OCI-LY1 (cell line): ENCODE measurements around the gene ZYG11B.
"Not testable (repeated sequence)": the region's sequence is repeated elsewhere in the genome, so short reads cannot be mapped to it uniquely, and the experiment has no call there.

Experiments used
- H2AFZ ChIP-seq: fragments of 200-600 bp; sonication (generic), shearing (Covaris generic); 2 replicates; pipeline ENCODE4 v1.6.0; 2014; ENCODE audit warnings: antibody characterized with exemption, mild to moderate bottlenecking, low read length
- H3F3A ChIP-seq: fragments of 200-600 bp; sonication (generic), shearing (Covaris generic); 2 replicates; pipeline ENCODE4 v1.6.0; 2014; ENCODE audit warnings: mild to moderate bottlenecking, antibody characterized with exemption, low read length, moderate library complexity; ENCODE audit not compliant: insufficient read depth
- H3K27ac ChIP-seq: fragments of 200-600 bp; sonication (generic); 2 replicates; pipeline ENCODE4 v1.5.1; 2014; ENCODE audit warnings: low read length, mixed run types, mild to moderate bottlenecking, low read depth; ENCODE audit not compliant: poor library complexity, severe bottlenecking
- H3K27me3 ChIP-seq: fragments of 200-600 bp; sonication (generic); 2 replicates; pipeline ENCODE4 v1.6.0; 2014; ENCODE audit warnings: antibody characterized with exemption, mild to moderate bottlenecking, low read length, moderate library complexity; ENCODE audit not compliant: insufficient read depth
- H3K36me3 ChIP-seq: fragments of 200-600 bp; sonication (generic); 2 replicates; pipeline ENCODE4 v1.6.1; 2014; ENCODE audit warnings: mild to moderate bottlenecking, antibody characterized with exemption, low read length, moderate library complexity, mixed read lengths; ENCODE audit not compliant: insufficient read depth
- H3K4me1 ChIP-seq: fragments of 200-600 bp; sonication (generic); 2 replicates; pipeline ENCODE4 v1.5.1; 2014; ENCODE audit warnings: mild to moderate bottlenecking, low read length, moderate library complexity; ENCODE audit not compliant: insufficient read depth, severe bottlenecking
- H3K4me2 ChIP-seq: fragments of 200-600 bp; sonication (generic), shearing (Covaris generic); 2 replicates; pipeline ENCODE4 v1.6.1; 2014; ENCODE audit warnings: low read length
- H3K4me3 ChIP-seq: fragments of 200-600 bp; sonication (generic); 2 replicates; pipeline ENCODE4 v1.5.1; 2014; ENCODE audit warnings: low read length, low read depth, mild to moderate bottlenecking, mixed read lengths; ENCODE audit not compliant: poor library complexity, severe bottlenecking
- H3K79me2 ChIP-seq: fragments of 200-600 bp; shearing (Covaris generic); 2 replicates; pipeline ENCODE4 v1.6.1; 2016; ENCODE audit warnings: mixed run types, low read length, mixed read lengths; ENCODE audit not compliant: insufficient read depth
- H3K9ac ChIP-seq: fragments of 200-600 bp; sonication (generic), shearing (Covaris generic); 2 replicates; pipeline ENCODE4 v1.6.1; 2014; ENCODE audit warnings: mild to moderate bottlenecking, low read length, mixed read lengths
- H3K9me2 ChIP-seq: fragments of 200-600 bp; sonication (generic), shearing (Covaris generic); 2 replicates; pipeline ENCODE4 v1.6.1; 2014; ENCODE audit warnings: low read depth, mild to moderate bottlenecking, low read length, mixed read lengths
- H3K9me3 ChIP-seq: fragments of 200-600 bp; shearing (Covaris generic); 2 replicates; pipeline ENCODE4 v1.6.1; 2014; ENCODE audit warnings: low read length, mixed read lengths
- H4K20me1 ChIP-seq: fragments of 200-600 bp; sonication (generic), shearing (Covaris generic); 2 replicates; pipeline ENCODE4 v1.6.0; 2016; ENCODE audit warnings: mild to moderate bottlenecking, low read length; ENCODE audit not compliant: insufficient read depth
- EZH2 ChIP-seq: fragments of 200-600 bp; sonication (generic), shearing (Covaris generic); IDR thresholded peaks from 2 replicates; pipeline ENCODE4 v1.8.0; 2017; ENCODE audit warnings: borderline replicate concordance, mixed run types, mild to moderate bottlenecking, antibody characterized with exemption, low read length, moderate library complexity, mixed read lengths
- TF ChIP-seq, protein P1 (sequence below): fragments of 200-600 bp; sonication (generic), shearing (Covaris generic); IDR thresholded peaks from 2 replicates; pipeline ENCODE4 v1.5.1; 2017; ENCODE audit warnings: mild to moderate bottlenecking, antibody characterized with exemption, low read length, moderate library complexity, mixed read lengths

ZYG11B gene

DNA sequence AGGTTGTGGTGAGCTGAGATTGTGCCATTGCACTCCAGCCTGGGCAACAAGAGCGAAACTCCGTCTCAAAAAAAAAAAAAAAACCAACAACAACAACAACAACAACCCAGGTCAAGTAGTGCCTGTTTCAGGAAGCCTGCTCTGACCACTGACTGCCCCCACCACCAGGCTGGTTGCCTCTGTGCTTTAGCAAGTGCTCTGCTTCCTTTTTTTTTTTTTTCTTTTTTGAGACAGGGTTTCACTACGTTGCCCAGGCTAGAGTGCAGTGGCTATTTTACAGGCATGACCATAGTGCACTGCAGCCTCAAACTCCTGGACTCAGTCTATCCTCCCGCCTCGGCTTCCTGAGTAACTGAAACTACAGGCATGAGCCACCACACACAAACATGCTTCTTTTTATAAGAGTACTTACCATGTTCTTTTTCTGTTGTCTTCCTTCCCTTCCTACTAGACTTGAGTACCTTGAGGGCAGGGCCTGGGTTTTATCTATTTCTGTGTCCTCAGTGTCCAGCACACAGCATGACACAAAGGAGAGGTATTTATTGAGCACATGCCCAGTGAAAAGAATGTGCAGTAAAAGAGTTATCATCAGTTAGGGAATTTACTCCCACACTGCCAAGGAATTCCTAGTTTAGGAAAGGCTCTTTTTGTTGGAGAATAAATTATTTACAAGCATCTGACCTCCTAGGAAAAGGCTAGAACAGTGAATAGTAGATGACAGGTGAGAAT, 18.2 kb upstream of the ZYG11B start:
- no peak overlapping the region for H3K4me2 ChIP-seq
- H3K27ac ChIP-seq = no peak overlapping the region
- no peaks in the 10 kb centered on the region for H3K9me3 ChIP-seq
- H3K4me3 ChIP-seq = no peak overlapping the region
- H3K36me3 ChIP-seq = no peaks in the 10 kb centered on the region
- TF ChIP-seq, protein P1, sequence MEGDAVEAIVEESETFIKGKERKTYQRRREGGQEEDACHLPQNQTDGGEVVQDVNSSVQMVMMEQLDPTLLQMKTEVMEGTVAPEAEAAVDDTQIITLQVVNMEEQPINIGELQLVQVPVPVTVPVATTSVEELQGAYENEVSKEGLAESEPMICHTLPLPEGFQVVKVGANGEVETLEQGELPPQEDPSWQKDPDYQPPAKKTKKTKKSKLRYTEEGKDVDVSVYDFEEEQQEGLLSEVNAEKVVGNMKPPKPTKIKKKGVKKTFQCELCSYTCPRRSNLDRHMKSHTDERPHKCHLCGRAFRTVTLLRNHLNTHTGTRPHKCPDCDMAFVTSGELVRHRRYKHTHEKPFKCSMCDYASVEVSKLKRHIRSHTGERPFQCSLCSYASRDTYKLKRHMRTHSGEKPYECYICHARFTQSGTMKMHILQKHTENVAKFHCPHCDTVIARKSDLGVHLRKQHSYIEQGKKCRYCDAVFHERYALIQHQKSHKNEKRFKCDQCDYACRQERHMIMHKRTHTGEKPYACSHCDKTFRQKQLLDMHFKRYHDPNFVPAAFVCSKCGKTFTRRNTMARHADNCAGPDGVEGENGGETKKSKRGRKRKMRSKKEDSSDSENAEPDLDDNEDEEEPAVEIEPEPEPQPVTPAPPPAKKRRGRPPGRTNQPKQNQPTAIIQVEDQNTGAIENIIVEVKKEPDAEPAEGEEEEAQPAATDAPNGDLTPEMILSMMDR = no peak
- no peak for TF ChIP-seq EZH2
- no peak overlapping the region for H3K9ac ChIP-seq
- peaks cover 6% of the 10 kb centered on the region for H3K4me1 ChIP-seq
- no peaks in the 10 kb centered on the region for H3K79me2 ChIP-seq
- no peaks in the 10 kb centered on the region for H3K27me3 ChIP-seq
- H4K20me1 ChIP-seq = no peaks in the 10 kb centered on the region
- no peaks in the 10 kb centered on the region for H3F3A ChIP-seq
- H2AFZ ChIP-seq = no peak overlapping the region
- H3K9me2 ChIP-seq = no peaks in the 10 kb centered on the region

DNA sequence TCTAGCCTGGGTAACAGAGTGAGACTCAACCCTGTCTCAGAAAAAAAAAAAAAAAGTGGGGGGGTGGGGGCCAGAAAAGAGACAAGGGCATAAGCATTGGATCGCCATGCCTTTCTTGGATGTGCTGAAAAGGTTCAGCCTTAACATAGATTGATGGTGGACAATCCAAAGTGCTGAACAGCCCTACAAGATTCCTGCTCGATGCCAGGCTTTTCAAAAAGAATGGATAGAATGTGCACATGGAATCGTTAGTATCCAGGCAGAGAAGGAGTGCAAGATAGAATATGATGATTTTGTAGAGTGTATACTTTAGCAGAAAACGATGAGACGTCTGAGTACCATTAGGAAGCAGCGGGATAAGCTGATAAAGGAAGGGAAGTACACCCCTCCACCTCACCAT, 17.2 kb upstream of the ZYG11B start:
- Histone ChIP-seq H2AFZ (no peak overlapping the region), H4K20me1 (no peaks in the 10 kb centered on the region), H3K9me3 (no peaks in the 10 kb centered on the region), H3F3A (no peaks in the 10 kb centered on the region), H3K9ac (no peak overlapping the region), H3K4me1 (no peaks in the 10 kb centered on the region), H3K79me2 (no peaks in the 10 kb centered on the region), H3K9me2 (no peaks in the 10 kb centered on the region), H3K27me3 (no peaks in the 10 kb centered on the region), H3K4me3 (no peak overlapping the region), H3K36me3 (no peaks in the 10 kb centered on the region), H3K4me2 (no peak overlapping the region), H3K27ac (no peak overlapping the region)
- no peak for TF ChIP-seq EZH2
- TF ChIP-seq, protein P1 = no peak

DNA sequence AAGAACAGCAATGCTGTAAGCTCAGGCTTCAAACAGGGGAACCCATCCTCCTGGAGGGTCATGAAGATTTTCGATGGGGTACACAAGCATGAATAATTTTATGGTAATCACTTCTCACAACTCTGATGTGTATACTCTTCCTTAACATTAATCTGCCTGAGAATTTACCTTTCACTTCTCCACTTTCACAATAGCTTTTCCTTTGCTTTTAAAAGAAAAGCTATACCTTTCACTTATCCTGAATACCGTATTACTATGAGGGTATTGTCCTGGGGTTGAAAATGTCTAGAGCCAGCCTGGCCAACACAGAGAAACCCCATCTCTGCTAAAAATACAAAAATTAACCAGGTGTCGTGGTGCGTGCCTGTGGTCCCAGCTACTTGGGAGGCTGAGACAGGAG, 12.7 kb upstream of the ZYG11B start:
- no peak overlapping the region for H3K4me2 ChIP-seq
- H2AFZ ChIP-seq = no peak overlapping the region
- no peak for TF ChIP-seq EZH2
- TF ChIP-seq, protein P1 = no peak
- no peak overlapping the region for H3K27ac ChIP-seq
- no peaks in the 10 kb centered on the region for H3K79me2 ChIP-seq
- no peaks in the 10 kb centered on the region for H3F3A ChIP-seq
- H3K9ac ChIP-seq = no peak overlapping the region
- no peaks in the 10 kb centered on the region for H3K4me1 ChIP-seq
- no peak overlapping the region for H3K4me3 ChIP-seq
- H4K20me1 ChIP-seq = no peaks in the 10 kb centered on the region
- H3K27me3 ChIP-seq = no peaks in the 10 kb centered on the region
- no peaks in the 10 kb centered on the region for H3K36me3 ChIP-seq
- H3K9me3 ChIP-seq = no peaks in the 10 kb centered on the region
- no peaks in the 10 kb centered on the region for H3K9me2 ChIP-seq

DNA sequence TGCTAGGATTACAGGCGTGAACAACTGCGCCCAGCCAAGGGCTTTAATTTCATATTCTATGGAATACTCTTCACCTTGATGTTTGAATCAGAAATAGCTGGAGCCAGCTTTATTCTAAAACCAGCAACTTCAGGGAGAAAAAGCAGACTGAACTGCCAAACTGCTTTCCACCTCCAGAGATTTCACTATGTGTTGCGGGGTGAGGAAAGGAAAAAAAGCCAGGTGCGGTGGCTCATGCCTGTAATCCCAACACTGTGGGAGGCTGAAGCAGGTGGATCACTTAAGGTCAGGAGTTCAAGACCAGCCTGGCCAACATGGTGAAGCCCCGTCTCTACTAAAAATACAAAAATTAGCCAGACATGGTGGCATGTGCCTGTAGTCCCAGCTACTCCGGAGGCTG, 11.0 kb upstream of the ZYG11B start:
- not testable (repeated sequence) for H2AFZ ChIP-seq, H3K4me3 ChIP-seq, H3K4me1 ChIP-seq, H3K4me2 ChIP-seq, H3K27ac ChIP-seq, H3K36me3 ChIP-seq, H3K9ac ChIP-seq, H3F3A ChIP-seq, H4K20me1 ChIP-seq, H3K27me3 ChIP-seq, H3K9me3 ChIP-seq, H3K9me2 ChIP-seq, H3K79me2 ChIP-seq
